DMS 273 treated with DMSO at 0.1 percent for 48 hours (cell line): ENCODE measurements around the gene NCOR2.

Experiments
- DNase-seq: peaks from one replicate; lab custom pipeline; 2025; lab: John Stamatoyannopoulos, UW

NCOR2 gene

GRCh38 chr12:124525927-124526692 lies 41.3 kb downstream of the NCOR2 start:
- DNase-seq: no peak

GRCh38 chr12:124525455-124525854 lies 42.0 kb downstream of the NCOR2 start:
- DNase-seq: peak; percentile 64

- DNase-seq: no peak
These were observed 43.0 kb downstream of the NCOR2 start for GRCh38 chr12:124524231-124524925.

- peak; percentile 70 for DNase-seq
These were observed 44.3 kb downstream of the NCOR2 start for GRCh38 chr12:124523071-124523470.

GRCh38 chr12:124520907-124521306 lies 46.5 kb downstream of the NCOR2 start:
- DNase-seq: no peak

- no peak for DNase-seq
These were observed 47.1 kb downstream of the NCOR2 start for GRCh38 chr12:124520265-124520701.

GRCh38 chr12:124519746-124520145 lies 47.7 kb downstream of the NCOR2 start:
- no peak for DNase-seq

- peak; percentile 87 for DNase-seq
These were observed 49.1 kb downstream of the NCOR2 start for GRCh38 chr12:124518051-124518932.
